Posterior vena cava (tissue), 2 donors: ENCODE measurements around the gene FBXW11. TPM values are rescaled to one million over a fixed set of nuclear protein-coding genes. Genes with fewer than 3 reads are reported as not detected.
A peak's percentile ranks its signal among the peaks of the same experiment; 100 is the strongest.

Source experiments
- DNase-seq: peaks from one replicate; pipeline ENCODE4 v3.0.0-alpha.2; 2020; ENCODE audit warnings: low spot score
- intact Hi-C, 2 donors: fragments of 100-400 bp; cut with DNase I; formaldehyde crosslinking; loops; one replicate each; pipeline versions ENCODE4 v1.14.1 to v1.14.2; 2022 to 2023
- total RNA-seq, 2 donors: library from RNA; stranded (reverse); fragmentation: NEBNext Ultra II Directional; extraction: Animal tissue kit (Norgen Biotek cat#: 25700); gene quantifications; one replicate each; pipeline ENCODE4 v1.2.1, GENCODE V29; 2021
- donor health status: DM: yes; HTN: yes; CAD: no.
- donor health status: DM: yes; HTN: yes; CAD: no.

FBXW11 gene
- total RNA-seq, 2 donors from 2014 or later, result 47.8 to 55.5 TPM

DNA sequence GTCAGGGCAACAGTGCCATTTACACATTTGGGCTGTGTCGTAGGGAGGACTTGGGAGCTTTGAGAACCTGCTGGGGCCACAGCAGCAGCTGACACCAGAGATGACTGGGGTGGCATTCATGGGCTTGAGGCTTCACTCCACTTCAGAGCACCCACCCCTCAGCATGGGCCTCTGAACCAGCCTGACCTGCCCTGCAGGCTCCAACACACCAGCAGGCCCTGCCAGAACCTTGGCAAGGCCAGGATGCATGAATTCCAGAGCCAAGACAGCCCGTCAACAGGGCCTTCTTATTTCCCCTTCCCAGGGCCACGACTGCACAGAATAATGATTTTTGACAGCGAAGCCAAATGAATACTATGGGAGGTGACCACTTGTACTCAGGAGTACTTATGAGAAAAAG is 143.8 kb downstream of the FBXW11 start:
- intact Hi-C loops, result no loop called here
- no peak for DNase-seq

DNA sequence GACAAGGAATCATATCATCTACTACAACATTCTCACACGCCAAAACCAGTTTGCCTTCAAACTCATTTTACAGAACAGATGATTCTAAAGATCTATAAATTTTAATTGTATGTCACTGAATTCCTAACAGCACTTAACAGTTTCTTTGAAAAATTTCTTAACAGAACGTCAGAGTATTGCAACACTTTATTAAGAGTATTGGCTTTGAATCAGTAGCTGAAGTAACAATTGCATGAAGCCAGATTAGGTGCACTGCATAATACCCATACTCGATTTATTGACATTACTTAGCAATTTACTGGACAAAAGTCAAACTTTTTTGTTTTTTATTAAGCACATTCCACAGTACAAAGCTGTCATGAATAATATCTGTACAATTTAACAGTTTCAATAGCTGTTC is 145.1 kb downstream of the FBXW11 start:
- DNase-seq, result no peak
- intact Hi-C loops, result no loop called here

DNA sequence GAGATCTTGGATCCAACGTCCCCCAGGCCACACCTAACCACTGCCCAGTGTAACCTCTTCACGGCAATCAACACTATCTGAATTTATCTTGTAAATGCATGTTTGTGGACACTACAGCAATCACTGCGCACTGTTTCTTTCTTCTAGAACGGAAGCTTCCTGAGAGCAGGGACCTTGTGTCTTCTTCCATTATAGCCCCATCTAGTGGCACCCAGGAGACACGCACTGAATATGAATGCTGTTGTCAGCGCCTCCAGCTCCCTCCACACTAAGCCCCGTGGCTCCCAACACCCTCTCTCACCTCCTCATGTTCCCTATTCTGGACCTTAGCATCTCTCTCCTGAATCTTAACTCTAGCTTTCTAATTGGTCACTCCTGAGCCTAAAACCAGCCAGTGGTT is 148.1 kb downstream of the FBXW11 start:
- DNase-seq, result no peak

DNA sequence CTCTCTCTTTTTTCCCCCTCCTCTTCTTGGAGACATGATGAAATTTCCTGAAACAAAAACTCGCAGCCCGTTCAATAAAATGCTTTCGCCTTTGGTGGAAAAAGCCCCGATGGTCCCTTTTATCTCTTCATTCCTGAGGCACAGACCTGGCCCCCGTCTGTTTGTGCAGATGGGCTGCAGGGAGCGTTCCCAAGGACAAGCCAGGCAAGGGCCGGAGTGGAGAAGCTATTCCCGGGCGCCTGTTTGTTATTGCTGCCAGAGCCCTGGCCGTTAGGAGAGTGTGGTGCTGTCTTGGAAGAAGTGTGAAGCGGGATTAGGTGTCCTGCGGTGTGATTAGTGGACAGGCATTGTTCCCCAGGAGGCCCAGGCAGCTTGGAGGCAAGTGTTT is 149.0 kb downstream of the FBXW11 start:
- intact Hi-C loops, result no loop called here
- no peak for DNase-seq

More for the DNA sequence above, 148.1 kb downstream of the FBXW11 start:
- intact Hi-C loops, result no loop called here

DNA sequence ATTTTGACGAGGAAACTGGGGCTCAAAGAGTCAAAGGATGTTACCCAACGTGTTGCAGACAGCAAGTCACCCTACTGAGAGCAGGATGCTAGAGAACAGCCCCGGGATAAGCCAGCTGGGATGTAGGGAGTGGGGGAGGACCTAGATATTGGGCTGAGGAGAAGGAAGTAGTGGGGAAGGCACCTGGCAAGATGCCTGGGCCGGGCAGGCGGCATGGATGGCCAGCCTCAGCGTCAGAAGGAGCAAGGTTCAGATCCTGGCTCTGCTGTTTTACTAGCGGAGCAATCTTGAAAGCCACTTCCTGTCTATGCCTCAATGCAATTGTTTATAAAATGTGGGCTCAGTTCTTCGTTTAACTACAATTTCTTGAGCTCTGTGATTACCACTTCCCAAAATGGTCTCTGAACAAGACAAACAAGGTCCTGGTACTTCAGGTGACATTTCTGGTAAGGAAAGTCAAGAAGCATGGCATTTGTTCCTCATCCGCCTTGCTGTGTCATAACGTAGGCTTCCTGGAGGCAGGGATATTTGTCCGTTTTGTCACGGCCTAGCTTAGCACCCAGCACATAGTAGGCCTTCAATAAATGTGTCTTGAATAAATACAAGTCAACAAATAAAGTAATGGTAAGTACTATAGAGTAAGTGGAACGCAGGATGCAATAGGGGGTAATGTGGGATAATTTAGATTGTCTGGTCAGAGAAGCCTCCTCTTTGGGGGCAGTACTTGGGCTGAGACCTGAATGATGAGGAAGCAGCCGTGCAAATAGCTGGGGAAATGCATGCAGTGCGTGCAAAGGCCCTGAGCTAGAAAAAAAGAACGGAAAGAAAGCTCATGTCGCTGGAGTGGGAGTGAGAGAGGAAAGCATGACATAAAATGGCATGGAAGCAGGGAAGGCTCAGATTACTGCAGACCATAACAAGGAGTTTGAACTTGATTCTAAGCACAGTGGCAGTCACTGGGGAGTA is 150.4 kb downstream of the FBXW11 start:
- no peak for DNase-seq
- intact Hi-C loops, result no loop called here

DNA sequence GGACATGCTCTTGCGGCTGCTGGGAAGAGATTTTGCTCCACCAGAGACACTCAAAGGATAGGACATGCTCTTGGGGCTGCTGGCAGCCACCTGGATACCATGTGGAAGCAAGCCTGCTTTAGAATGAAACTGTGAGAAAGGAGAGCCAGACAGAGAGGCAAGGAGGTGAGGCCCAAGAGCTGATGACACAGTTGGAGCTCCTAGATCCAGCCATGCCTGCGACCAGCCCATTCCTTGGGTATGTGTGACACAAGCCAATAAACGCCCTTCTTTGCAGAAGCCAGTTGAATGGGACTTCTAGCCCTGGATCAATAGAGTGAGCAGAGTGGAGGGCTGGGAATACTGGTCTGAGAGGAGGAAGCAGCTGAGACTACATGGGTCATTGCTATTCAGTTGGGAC is 151.2 kb downstream of the FBXW11 start:
- intact Hi-C loops, result no loop called here
- no peak for DNase-seq

DNA sequence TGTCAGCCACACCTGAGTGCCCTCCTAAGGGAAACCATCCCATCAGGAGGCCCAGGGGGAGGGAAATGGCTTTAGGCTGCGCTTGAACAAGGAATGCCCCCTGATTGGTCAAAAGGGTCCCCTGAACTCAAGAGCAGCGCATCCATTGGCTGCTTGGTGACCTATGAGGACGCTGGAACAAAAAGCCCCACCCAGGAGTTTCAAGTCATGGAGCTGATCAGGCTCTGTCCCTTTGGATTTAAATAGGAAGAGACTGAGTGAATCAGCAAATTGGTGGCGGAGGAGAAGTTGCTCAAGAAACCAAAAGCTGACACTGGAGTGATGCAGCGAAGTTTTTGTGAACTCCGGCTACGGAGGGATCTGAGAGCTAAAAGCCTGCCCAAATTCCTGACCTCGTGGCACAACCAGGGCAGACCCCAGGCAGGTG is 154.2 kb downstream of the FBXW11 start:
- intact Hi-C loops, result no loop called here
- DNase-seq, result no peak

DNA sequence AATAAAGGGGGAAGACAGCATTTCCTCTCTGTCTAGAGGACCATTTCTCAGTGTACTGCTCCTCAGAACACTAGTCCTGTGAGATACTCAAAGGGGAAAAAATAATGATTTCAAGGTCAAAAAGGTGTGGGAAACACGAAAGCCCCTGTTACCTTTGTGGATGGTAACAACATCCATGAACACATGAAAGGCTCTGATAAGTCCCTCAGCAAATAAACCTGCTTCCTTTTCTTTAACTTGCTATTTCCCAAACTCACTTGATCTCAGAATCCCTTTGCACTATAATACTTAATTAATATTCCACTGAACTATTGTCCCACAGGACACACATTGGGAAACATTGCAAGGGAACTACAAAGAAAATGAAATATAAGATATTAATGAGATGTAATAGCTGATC is 155.2 kb downstream of the FBXW11 start:
- DNase-seq, result no peak
- intact Hi-C loops, result no loop called here

DNA sequence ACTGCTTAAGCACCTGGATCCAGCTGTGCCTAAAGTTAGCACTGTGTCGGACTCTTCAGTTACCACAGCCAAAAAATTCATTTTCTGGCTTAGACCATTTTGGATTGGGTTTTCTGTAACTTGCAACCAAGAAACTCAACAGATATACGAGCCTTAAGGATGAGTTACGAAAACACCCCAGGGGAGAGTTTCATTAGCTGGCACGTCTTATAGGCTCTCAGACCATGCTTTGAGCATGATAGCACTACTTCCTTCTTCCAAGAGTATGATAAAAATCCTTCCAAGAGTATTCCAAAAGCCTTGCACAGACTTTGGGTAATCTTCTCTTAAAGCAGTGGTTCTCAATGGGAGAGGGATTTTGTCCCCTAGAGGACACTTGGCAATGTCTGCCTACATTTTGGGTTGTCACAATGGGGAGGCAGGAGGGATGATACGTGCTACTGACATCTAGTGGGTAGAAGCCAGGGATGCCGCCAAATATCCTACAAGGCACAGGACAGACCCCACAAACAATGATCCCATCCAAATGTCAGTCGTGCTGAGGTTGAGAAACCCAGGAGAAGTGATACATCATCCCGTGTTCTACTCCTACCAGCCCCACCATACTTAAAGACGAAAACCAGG is 156.0 kb downstream of the FBXW11 start:
- intact Hi-C loops, result no loop called here
- no peak for DNase-seq

DNA sequence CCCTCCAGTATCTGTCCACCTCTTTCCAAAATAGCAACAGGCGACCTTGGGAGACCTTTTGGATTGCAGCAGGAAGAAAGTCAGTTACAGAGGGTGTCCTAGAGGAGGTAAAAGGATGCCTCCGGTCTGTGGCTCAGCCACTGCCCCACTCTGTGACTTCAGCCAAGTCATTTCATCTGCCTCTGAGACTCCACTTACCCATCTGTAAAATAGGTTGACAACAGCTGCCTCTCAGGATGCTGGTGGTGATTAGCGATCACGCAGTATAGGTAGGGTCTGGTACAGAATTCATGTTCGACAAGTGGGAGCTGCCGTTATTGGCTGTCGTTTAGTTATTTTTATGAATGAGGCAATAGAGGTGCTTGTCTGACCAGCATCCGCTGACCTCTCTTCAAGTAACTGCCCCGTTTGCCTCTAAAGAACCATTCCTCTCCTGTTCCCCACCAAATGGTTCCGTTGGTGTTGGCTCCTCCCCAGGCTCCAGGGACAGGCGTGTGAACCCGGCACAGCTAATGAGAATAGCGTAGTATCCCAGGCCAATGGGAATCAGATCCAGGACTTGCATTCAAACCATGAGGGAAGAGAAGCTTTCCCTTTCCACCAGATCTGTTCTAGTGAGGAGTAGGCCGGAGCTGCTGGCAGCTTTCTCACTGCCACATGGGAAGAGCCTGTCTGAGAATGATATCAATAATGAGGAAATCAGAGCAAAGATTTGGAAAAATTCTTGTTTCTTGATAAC is 156.7 kb downstream of the FBXW11 start:
- no peak for DNase-seq
- intact Hi-C loops, result loop anchor here in 1 of 2 donors (10.0 kb wide), 1 partner anchor 225 kb away; no protein-coding TSS in a partner anchor

DNA sequence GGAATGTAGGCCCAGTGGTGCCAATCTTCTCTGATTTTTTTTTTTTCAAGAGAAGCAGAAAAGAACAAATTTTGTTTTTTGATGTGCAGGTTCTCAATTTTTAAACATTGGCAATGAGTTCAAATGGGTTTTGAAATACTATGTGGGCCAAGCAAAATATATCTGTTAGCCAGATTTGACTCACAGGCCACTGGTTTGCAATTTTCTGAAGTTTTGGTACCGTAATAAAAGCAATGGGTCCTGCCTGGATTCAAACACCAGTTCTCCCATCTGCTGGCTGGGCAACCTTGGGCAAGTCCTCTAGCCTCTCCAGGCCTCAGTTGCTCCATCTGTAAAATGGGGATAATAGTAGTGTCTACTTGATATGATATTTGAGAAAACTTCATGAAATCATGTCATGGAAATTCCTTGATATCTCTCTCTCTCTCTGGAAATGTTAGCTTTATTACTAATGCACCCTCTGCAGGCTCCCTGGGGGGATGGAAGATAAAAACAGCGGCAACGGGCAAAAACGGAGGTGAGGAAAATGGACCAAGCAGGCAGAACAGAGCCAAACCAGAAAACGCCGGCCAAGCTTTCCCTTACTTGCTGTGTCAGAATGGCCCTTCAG is 157.4 kb downstream of the FBXW11 start:
- DNase-seq, result no peak
- intact Hi-C loops, result loop anchor here in 1 of 2 donors (10.0 kb wide), 1 partner anchor 224 kb away; no protein-coding TSS in a partner anchor

DNA sequence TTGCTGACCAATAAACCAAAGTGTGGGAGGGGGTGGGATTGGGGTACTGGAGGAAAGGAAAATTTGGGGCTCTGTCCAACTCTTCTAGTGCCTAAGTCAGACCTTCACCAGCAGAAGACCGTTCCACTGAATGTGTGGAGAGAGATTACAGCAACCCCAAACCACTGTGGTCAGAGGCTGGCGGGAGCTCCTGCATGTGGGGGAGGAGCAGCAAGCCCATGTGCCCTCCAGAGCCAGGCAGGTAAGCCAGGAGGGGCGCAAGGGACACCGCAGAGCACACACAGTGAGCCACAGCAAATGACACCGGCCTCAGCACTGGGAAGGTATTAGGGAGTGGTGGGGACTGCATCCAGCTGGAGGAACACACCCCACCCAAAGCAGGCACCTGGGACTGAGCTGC is 158.0 kb downstream of the FBXW11 start:
- DNase-seq, result no peak
- intact Hi-C loops, result loop anchor here in 1 of 2 donors (10.0 kb wide), 1 partner anchor 224 kb away; no protein-coding TSS in a partner anchor

DNA sequence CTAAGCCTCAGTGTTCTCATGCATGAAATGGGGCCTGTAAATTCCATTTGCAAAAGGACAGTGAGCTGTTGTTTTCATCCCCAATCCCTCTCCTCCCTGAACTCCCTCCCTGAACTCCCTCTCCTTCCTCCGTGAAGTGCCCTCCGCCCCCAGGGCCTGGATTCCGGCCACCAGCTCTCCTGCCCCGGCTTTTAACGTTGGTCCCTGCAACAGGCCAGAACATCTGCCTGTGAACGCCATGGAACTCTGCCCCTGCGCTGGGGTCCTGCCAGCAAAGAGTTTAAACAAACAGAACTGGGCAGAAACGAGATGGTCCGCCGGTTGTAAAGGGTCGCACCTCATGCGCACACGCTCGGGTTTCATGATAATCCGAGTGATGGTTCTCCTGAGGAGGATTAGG is 158.4 kb downstream of the FBXW11 start:
- DNase-seq, result no peak

DNA sequence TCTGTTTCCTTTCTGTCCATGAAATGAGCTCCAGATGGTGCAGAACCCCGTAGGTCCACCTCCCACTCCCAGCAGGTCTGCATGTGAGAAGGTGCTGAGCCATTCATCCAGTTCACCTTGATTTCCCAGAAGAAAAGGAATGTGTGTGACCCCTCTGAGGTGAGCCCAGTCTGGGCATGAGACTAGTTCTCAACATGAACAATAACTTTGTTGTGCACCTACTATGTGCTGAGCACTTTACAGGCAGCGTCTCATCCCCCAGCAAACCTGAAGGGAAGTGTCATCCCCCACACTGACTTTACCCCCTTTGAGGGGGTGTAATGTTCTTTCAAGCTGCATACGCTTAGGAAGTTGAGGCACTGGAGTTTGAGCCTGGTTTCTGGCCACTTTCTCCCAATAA is 159.4 kb downstream of the FBXW11 start:
- intact Hi-C loops, result loop anchor here in 1 of 2 donors (10.0 kb wide), 1 partner anchor 222 kb away; no protein-coding TSS in a partner anchor
- DNase-seq, result no peak

More for the DNA sequence above, 158.4 kb downstream of the FBXW11 start:
- intact Hi-C loops, result loop anchor here in 1 of 2 donors (10.0 kb wide), 1 partner anchor 223 kb away; no protein-coding TSS in a partner anchor

DNA sequence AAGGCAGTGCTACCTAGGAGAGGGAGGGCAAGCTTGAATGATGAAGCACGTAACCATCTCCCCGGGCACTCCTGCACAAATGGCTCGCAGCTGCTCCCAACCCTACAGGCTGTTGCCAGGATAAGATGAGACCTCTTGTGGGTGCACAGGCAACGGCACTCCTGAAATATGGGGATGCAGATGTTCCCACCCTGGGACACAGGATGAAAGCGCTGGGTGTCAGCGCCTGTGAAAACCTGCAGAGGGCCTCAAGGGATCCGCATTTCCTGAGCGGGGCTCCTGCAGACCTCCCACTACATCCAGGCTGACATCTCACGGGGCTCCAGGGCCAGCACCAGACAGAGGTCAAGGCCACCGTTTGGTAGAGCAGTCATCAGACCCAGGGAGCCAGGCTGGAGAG is 160.1 kb downstream of the FBXW11 start:
- intact Hi-C loops, result loop anchor here in 1 of 2 donors (10.0 kb wide), 1 partner anchor 222 kb away; no protein-coding TSS in a partner anchor
- no peak for DNase-seq

DNA sequence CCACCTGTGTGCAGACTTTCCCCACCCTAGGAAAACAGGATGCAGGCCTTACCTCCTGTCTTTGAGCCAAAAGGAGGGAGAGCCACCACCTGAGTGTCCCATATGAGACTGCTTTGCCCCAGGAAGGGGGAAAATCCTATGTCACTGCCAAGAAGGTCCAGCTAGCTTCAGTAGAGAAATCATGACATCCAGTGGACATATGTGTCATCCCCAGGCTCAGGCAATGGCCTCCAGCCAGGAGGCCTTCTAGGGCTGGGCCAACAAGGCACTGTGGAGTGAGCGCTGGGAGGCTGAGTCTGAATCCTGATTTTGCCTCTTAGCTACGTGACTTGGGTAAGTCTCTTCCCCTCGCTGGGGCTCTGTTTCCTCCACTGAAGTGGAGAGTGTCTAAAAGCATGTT is 160.6 kb downstream of the FBXW11 start:
- intact Hi-C loops, result loop anchor here in 1 of 2 donors (10.0 kb wide), 1 partner anchor 221 kb away; no protein-coding TSS in a partner anchor
- DNase-seq, result peak; percentile 87

DNA sequence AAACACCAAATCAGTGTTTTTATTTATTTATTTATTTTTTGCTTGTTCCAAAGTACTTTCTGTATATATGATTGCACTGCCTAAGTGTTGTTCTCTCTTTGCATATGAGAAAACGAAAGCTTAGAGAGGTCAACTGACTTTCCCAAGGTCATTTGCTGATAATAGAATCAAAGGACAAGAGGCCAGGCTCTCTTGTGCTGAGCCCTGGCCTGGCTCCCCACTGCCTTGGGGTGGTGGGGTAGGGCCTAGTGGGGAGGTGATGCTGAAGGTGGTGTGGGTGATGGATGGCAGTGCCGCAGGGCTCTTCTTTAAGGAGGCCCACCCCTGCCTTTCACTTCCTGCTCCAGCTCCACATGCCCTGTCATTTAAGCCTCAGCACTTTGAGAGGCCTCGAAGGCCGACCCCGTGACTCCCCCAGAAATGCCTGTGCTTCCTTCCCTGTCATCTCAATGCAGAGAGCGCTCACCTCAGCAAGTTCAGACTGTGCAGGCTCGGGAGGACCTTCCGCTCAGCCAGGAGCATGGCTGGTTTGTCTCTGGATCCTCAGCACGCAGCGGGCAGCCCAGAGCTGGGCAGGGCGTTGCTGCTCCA is 161.3 kb downstream of the FBXW11 start:
- intact Hi-C loops, result loop anchor here in 1 of 2 donors (10.0 kb wide), 1 partner anchor 220 kb away; no protein-coding TSS in a partner anchor

DNA sequence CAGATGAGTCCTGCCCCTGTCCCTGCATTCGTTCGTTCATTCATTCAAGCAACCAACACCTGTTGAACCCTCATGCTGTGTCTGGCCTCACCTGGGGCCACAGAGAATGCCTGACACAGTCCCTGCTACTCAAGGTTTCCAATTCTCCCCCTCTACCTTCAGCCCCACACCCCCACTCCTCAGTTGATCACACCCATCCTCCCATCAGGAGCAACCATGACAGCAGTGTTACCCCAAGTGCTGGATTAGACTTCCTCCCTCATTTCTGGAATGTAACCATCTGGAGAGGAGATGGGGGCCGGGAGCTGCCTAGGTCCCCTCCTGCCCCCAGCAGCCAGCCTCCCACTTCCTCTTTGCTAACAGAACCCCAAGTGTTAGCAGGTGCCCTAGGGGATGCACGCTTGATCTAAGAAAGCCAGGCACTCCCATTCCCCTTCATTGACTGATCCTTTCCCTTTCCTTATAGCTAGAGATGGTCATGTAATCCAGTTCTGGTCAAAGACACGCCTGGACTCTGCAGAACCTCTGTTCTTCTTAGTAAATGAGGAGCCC is 163.6 kb downstream of the FBXW11 start:
- DNase-seq, result no peak
- intact Hi-C loops, result loop anchor here in 1 of 2 donors (10.0 kb wide), 1 partner anchor 218 kb away; no protein-coding TSS in a partner anchor

More for the DNA sequence above, 161.3 kb downstream of the FBXW11 start:
- no peak for DNase-seq
